ENCODE measurements around the gene KATNAL1.
"Not testable (repeated sequence)": the region's sequence is repeated elsewhere in the genome, so short reads cannot be mapped to it uniquely, and the experiment has no call there.

KATNAL1 gene

GRCh38 chr13:30196025-30196424 is 111.3 kb downstream of the KATNAL1 start:
- FAIRE-seq = no peak

GRCh38 chr13:30194906-30195305 is 112.4 kb downstream of the KATNAL1 start:
- no peak for FAIRE-seq

GRCh38 chr13:30193279-30194234 is 113.8 kb downstream of the KATNAL1 start:
- no peak for FAIRE-seq

- no peak for FAIRE-seq
Measured at GRCh38 chr13:30192320-30193093, 114.8 kb downstream of the KATNAL1 start.

- FAIRE-seq = no peak
Measured at GRCh38 chr13:30191491-30192100, 115.8 kb downstream of the KATNAL1 start.

GRCh38 chr13:30186634-30187415 is 120.5 kb downstream of the KATNAL1 start:
- FAIRE-seq = no peak

- FAIRE-seq = no peak
Measured at GRCh38 chr13:30181888-30182651, 125.3 kb downstream of the KATNAL1 start.

GRCh38 chr13:30179597-30180276 is 127.6 kb downstream of the KATNAL1 start:
- no peak for FAIRE-seq

GRCh38 chr13:30178976-30179375 is 128.4 kb downstream of the KATNAL1 start:
- no peak for FAIRE-seq

GRCh38 chr13:30175166-30175565 is 132.2 kb downstream of the KATNAL1 start:
- no peak for FAIRE-seq

GRCh38 chr13:30174250-30174649 is 133.1 kb downstream of the KATNAL1 start:
- FAIRE-seq = not testable (repeated sequence)

GRCh38 chr13:30173303-30173610 is 134.1 kb downstream of the KATNAL1 start:
- FAIRE-seq = no peak

GRCh38 chr13:30172593-30173302 is 134.6 kb downstream of the KATNAL1 start:
- no peak for FAIRE-seq

- FAIRE-seq = no peak
Measured at GRCh38 chr13:30170569-30170968, 136.8 kb downstream of the KATNAL1 start.

- no peak for FAIRE-seq
Measured at GRCh38 chr13:30169442-30169841, 137.9 kb downstream of the KATNAL1 start.

GRCh38 chr13:30165796-30166195 is 141.6 kb downstream of the KATNAL1 start:
- no peak for FAIRE-seq

- FAIRE-seq = no peak
Measured at GRCh38 chr13:30165071-30165470, 142.3 kb downstream of the KATNAL1 start.

- FAIRE-seq = no peak
Measured at GRCh38 chr13:30164146-30164545, 143.2 kb downstream of the KATNAL1 start.

GRCh38 chr13:30163441-30163840 is 143.9 kb downstream of the KATNAL1 start:
- no peak for FAIRE-seq

GRCh38 chr13:30159446-30159839 is 147.9 kb downstream of the KATNAL1 start:
- FAIRE-seq = no peak
